GF-D8 (cell line): ENCODE data around the gene USP38.
"Not testable (repeated sequence)": the region's sequence is repeated elsewhere in the genome, so short reads cannot be mapped to it uniquely, and the experiment has no call there.

Source experiments
- DNase-seq: peaks from one replicate; lab custom pipeline; 2025; lab: John Stamatoyannopoulos, UW

The USP38 gene

GRCh38 chr4:143207555-143207954 lies 22.8 kb downstream of the USP38 start:
- DNase-seq = no peak

GRCh38 chr4:143212566-143212965 lies 27.8 kb downstream of the USP38 start:
- DNase-seq = no peak

GRCh38 chr4:143215873-143216272 lies 31.2 kb downstream of the USP38 start:
- no peak for DNase-seq

- DNase-seq = no peak
Observed at GRCh38 chr4:143224255-143224654, 39.5 kb downstream of the USP38 start.

GRCh38 chr4:143225167-143225566 lies 40.5 kb downstream of the USP38 start:
- no peak for DNase-seq

GRCh38 chr4:143230683-143231082 lies 46.0 kb downstream of the USP38 start:
- peak; percentile 36 for DNase-seq

- DNase-seq = no peak
Observed at GRCh38 chr4:143232277-143232676, 47.6 kb downstream of the USP38 start.

GRCh38 chr4:143234153-143234552 lies 49.4 kb downstream of the USP38 start:
- DNase-seq = no peak

GRCh38 chr4:143237195-143237594 lies 52.5 kb downstream of the USP38 start:
- not testable (repeated sequence) for DNase-seq

GRCh38 chr4:143240939-143241679 lies 56.4 kb downstream of the USP38 start:
- no peak for DNase-seq

GRCh38 chr4:143241892-143242291 lies 57.2 kb downstream of the USP38 start:
- no peak for DNase-seq

- DNase-seq = no peak
Observed at GRCh38 chr4:143243041-143243440, 58.3 kb downstream of the USP38 start.

GRCh38 chr4:143246977-143247376 lies 62.3 kb downstream of the USP38 start:
- DNase-seq = no peak

GRCh38 chr4:143247866-143248265 lies 63.1 kb downstream of the USP38 start:
- DNase-seq = no peak

- no peak for DNase-seq
Observed at GRCh38 chr4:143248827-143249226, 64.1 kb downstream of the USP38 start.

- no peak for DNase-seq
Observed at GRCh38 chr4:143250617-143251016, 65.9 kb downstream of the USP38 start.

- no peak for DNase-seq
Observed at GRCh38 chr4:143251348-143251747, 66.6 kb downstream of the USP38 start.

GRCh38 chr4:143251779-143252178 lies 67.1 kb downstream of the USP38 start:
- DNase-seq = no peak

GRCh38 chr4:143252478-143252877 lies 67.8 kb downstream of the USP38 start:
- no peak for DNase-seq

- DNase-seq = no peak
Observed at GRCh38 chr4:143253166-143253565, 68.4 kb downstream of the USP38 start.

- no peak for DNase-seq
Observed at GRCh38 chr4:143254491-143255226, 69.9 kb downstream of the USP38 start.

GRCh38 chr4:143256456-143256855 lies 71.7 kb downstream of the USP38 start:
- no peak for DNase-seq

GRCh38 chr4:143257356-143257755 lies 72.6 kb downstream of the USP38 start:
- no peak for DNase-seq

GRCh38 chr4:143260750-143261149 lies 76.0 kb downstream of the USP38 start:
- DNase-seq = no peak
